Pancreas (tissue), 10 donors: ENCODE results near the gene ZFAND6. TPM values are rescaled to one million over a fixed set of nuclear protein-coding genes. Genes with fewer than 3 reads are reported as not detected.

Source experiments
- ATAC-seq, 4 donors: fragments of 200-7000 bp; cut with Tn5 transposase; one replicate each; pipeline versions ENCODE4 v1.8.0 to v1.9.1; 2020; ENCODE audit warnings: mild to moderate bottlenecking in 4 of 4, moderate library complexity in 4 of 4
- DNase-seq, 6 donors: peaks; one replicate each; pipeline ENCODE4 v3.0.0-alpha.2; 2020
- FAIRE-seq: peaks from 2 replicates; lab custom pipeline; 2012; peaks lifted over from hg19 to GRCh38; lab: Jason Lieb, UNC
- H3K27ac ChIP-seq, 4 donors: fragments of 200-600 bp; sonication (generic); 1 replicate in 3 of 4; 2 replicates in 1 of 4; pipeline versions ENCODE4 v1.5.0 to v1.8.0; 2020
- H3K27me3 ChIP-seq, 4 donors: fragments of 200-600 bp; one replicate each; pipeline ENCODE4 v1.8.0; 2021
- H3K36me3 ChIP-seq, 3 donors: fragments of 200-600 bp; sonication (generic) in 1 of 3; one replicate each; pipeline versions ENCODE4 v1.5.0 to v1.8.0; 2020 to 2021
- H3K4me1 ChIP-seq, 3 donors: fragments of 200-600 bp; one replicate each; pipeline ENCODE4 v1.8.0; 2021
- H3K4me3 ChIP-seq, 4 donors: fragments of 200-600 bp; sonication (generic) in 2 of 4; one replicate each; pipeline versions ENCODE4 v1.5.0 to v1.8.0; 2020 to 2021
- H3K9me3 ChIP-seq, 4 donors: fragments of 200-600 bp; one replicate each; pipeline ENCODE4 v1.8.0; 2021
- CTCF ChIP-seq, 4 donors: fragments of 200-600 bp; sonication (generic) in 3 of 4; IDR thresholded peaks; one replicate each; pipeline versions ENCODE4 v1.5.0 to v1.8.0; 2021; ENCODE audit warnings: antibody characterized with exemption in 4 of 4
- WGBS, 2 donors: extraction: QIAGEN DNeasy Blood & Tissue Kit; methylation state at CpG; one replicate each; pipeline ENCODE4 v1.1.7; 2013; 5-methylcytosine and 5-hydroxymethylcytosine counted together
- intact Hi-C, 3 donors: fragments of 100-400 bp; cut with DNase I; formaldehyde crosslinking; loops; one replicate each; pipeline versions ENCODE4 v1.11.1 to v1.14.2; 2022
- polyA plus RNA-seq, 2 donors: library from polyadenylated mRNA; stranded (reverse); fragments of 200-250 nt; gene quantifications; one replicate each; pipeline ENCODE4 v1.2.3, GENCODE V29; 2013
- total RNA-seq, 6 donors: library from RNA; stranded (reverse); fragmentation: NEBNext Ultra II Directional in 4 of 6; extraction: Animal tissue kit (Norgen Biotek cat#: 25700) in 4 of 6; gene quantifications; one replicate each; pipeline versions ENCODE4 v1.2.1 to v1.2.4, GENCODE V29; 2021 to 2023
- donor health status: healthy with polysubstance abuse.
- donor health status: DM: no; HTN: no; CAD: no; lungs with moderate emphysema.
- donor health status: DM: no; HTN: no; CAD: no.
- donor health status: control.
- donor health status: control.
- donor health status: Bipolar disorder and iron deficiency.
- donor health status: DM: yes; HTN: yes; CAD: no.
- donor health status: DM: no; HTN: no; CAD: no.
- donor health status: DM: no; HTN: no; CAD: no.
- donor health status: DM: yes; HTN: yes; CAD: no.

Gene ZFAND6
- total and polyA plus RNA-seq, 8 donors: 16.9 to 41.5 (median 19.1) TPM

GRCh38 chr15:80060356-80061006 lies 1.0 kb downstream of the ZFAND6 start:
- FAIRE-seq (no peak), ATAC-seq (peak in 1 of 4 donors; percentile 18), DNase-seq (peak in 4 of 6 donors; percentile 19 to 40 (median 34))
- intact Hi-C loops: loop anchor here in 1 of 3 donors (10.0 kb wide), 1 partner anchor 94 kb away; the partner anchor contains the start of gene FAH
- H3K9me3 ChIP-seq: no peaks in the 10 kb centered on the region
- WGBS, 2 donors: 3 to 4% methylated on average over 26 of the region's 26 CpGs
- H3K27ac ChIP-seq: peak overlapping the region; percentile 86 to 98 (median 94)
- peaks cover 6 to 15% (median 11%) of the 10 kb centered on the region in 3 donors for H3K4me1 ChIP-seq
- peak overlapping the region; percentile 79 to 92 (median 80) for H3K4me3 ChIP-seq
- H3K36me3 ChIP-seq: no peaks in the 10 kb centered on the region
- H3K27me3 ChIP-seq: no peaks in the 10 kb centered on the region
- no peak for TF ChIP-seq CTCF (IDR thresholded peaks at IDR 0.05)

- ATAC-seq (no peak), DNase-seq (no peak), FAIRE-seq (no peak)
- TF ChIP-seq CTCF (IDR thresholded peaks at IDR 0.05): no peak
- Histone ChIP-seq H3K27me3 (no peaks in the 10 kb centered on the region), H3K27ac (peak overlapping the region in 1 of 4 donors; percentile 22), H3K9me3 (no peaks in the 10 kb centered on the region), H3K36me3 (no peaks in the 10 kb centered on the region), H3K4me3 (peak overlapping the region in 2 of 4 donors; percentile 79 to 81), H3K4me1 (peaks cover 6 to 15% (median 11%) of the 10 kb centered on the region in 3 donors)
- intact Hi-C loops: loop anchor here in 1 of 3 donors (10.0 kb wide), 1 partner anchor 93 kb away; the partner anchor contains the start of gene FAH
- 8 to 11% methylated on average over 5 of the region's 5 CpGs for WGBS, 2 donors
Measured at GRCh38 chr15:80061582-80061981, 2.1 kb downstream of the ZFAND6 start.

DNA sequence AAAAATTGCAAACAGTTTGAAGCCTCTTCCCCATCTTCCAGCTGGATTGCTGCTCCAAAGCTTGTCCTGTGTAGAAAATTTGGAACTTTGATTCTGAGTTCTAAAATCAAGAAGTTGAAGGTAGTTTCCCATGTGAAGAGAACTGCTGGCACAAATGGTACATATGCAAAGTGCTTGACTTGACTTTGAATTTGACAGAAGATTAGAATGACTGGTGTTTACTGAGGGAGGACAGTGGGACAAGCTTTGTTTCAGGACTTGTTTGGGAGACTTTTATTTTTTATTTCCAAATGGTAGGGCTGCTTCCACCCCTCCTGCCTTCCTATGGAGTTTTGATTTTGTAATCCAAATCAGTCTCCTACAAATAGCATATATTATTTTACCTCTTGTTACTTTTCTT lies 7.4 kb downstream of the ZFAND6 start:
- Histone ChIP-seq H3K4me3 (no peak overlapping the region), H3K36me3 (no peaks in the 10 kb centered on the region), H3K27me3 (no peaks in the 10 kb centered on the region), H3K9me3 (no peaks in the 10 kb centered on the region), H3K27ac (no peak overlapping the region), H3K4me1 (peaks cover 7 to 41% (median 29%) of the 10 kb centered on the region in 3 donors)
- intact Hi-C loops: loop anchor here in 1 of 3 donors (10.0 kb wide), 1 partner anchor 88 kb away; the partner anchor contains the start of gene FAH
- no peak for TF ChIP-seq CTCF (IDR thresholded peaks at IDR 0.05)
- no peak for DNase-seq
- no peak for FAIRE-seq
- ATAC-seq: no peak

DNA sequence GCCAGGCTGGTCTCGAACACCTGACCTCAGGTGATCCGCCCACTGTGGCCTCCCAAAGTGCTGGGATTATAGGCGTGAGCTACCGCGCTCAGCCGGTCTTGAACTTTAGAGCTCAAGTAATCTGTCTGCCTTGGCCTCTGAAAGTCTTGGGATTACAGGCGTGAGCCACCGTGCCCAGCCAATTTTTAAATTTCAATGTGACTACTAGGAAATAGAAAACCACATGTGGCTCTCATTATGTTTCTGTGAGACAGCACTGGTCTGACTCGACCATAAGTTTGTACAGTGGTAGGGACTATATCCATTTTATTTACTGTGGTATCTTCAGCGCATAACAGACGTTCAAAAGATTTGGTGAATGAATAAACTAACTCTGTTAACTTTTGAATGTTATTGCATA lies 9.1 kb downstream of the ZFAND6 start:
- intact Hi-C loops: loop anchor here in 1 of 3 donors (10.0 kb wide), 1 partner anchor 86 kb away; the partner anchor contains the start of gene FAH
- WGBS, 2 donors: 74% methylated on average over 11 of the region's 11 CpGs
- TF ChIP-seq CTCF (IDR thresholded peaks at IDR 0.05): no peak
- ATAC-seq (no peak), FAIRE-seq (no peak), DNase-seq (no peak)
- Histone ChIP-seq H3K27me3 (no peaks in the 10 kb centered on the region), H3K9me3 (no peaks in the 10 kb centered on the region), H3K4me1 (peaks cover 11 to 49% (median 37%) of the 10 kb centered on the region in 3 donors), H3K27ac (no peak overlapping the region), H3K4me3 (no peak overlapping the region), H3K36me3 (no peaks in the 10 kb centered on the region)

GRCh38 chr15:80070840-80071239 lies 11.4 kb downstream of the ZFAND6 start:
- no peak for DNase-seq
- no peak overlapping the region for H3K4me3 ChIP-seq
- peaks cover 14 to 60% (median 50%) of the 10 kb centered on the region in 3 donors for H3K4me1 ChIP-seq
- FAIRE-seq: no peak
- intact Hi-C loops: no loop called here
- no peaks in the 10 kb centered on the region for H3K27me3 ChIP-seq
- no peaks in the 10 kb centered on the region for H3K9me3 ChIP-seq
- H3K27ac ChIP-seq: peak overlapping the region in 1 of 4 donors; percentile 58
- TF ChIP-seq CTCF (IDR thresholded peaks at IDR 0.05): no peak
- no peaks in the 10 kb centered on the region for H3K36me3 ChIP-seq
- no peak for ATAC-seq
